A549 (cell line): ENCODE measurements around the gene PLEKHG3.

Experiments used
- CHD4 ChIP-seq: fragments of 200-600 bp; sonication (generic); IDR thresholded peaks from 2 replicates; pipeline ENCODE4 v1.6.1; 2016; ENCODE audit warnings: antibody characterized with exemption, mild to moderate bottlenecking, borderline replicate concordance
- CTCF ChIP-seq: fragments of >200 bp; sonication (Bioruptor Twin); formaldehyde crosslinking; IDR thresholded peaks from 3 replicates; pipeline ENCODE4 v1.5.1; 2016
- ELK1 ChIP-seq: fragments of 150-350 bp; IDR thresholded peaks from 2 replicates; pipeline ENCODE4 v1.6.1; 2014; ENCODE audit warnings: low read depth, mild to moderate bottlenecking, low read length
- EP300 ChIP-seq, 2 experiments: fragments of >200 bp; sonication (Bioruptor Twin); formaldehyde crosslinking; IDR thresholded peaks; 2 replicates in 1 of 2; 3 replicates in 1 of 2; pipeline ENCODE4 v1.6.1; 2016 to 2017
- PBX3 ChIP-seq: IDR thresholded peaks from 2 replicates; pipeline ENCODE4 v1.6.1; 2012
- POLR2A ChIP-seq: IDR thresholded peaks from 2 replicates; pipeline ENCODE4 v1.6.1; 2012; ENCODE audit warnings: mild to moderate bottlenecking, low read length
- RNF2 ChIP-seq: fragments of 200-600 bp; sonication (generic); IDR thresholded peaks from 2 replicates; pipeline ENCODE4 v1.6.1; 2016; ENCODE audit warnings: low read depth, mild to moderate bottlenecking, antibody characterized with exemption, moderate library complexity, borderline replicate concordance
- ZC3H11A ChIP-seq: fragments of 450-650 bp; IDR thresholded peaks from 2 replicates; pipeline ENCODE4 v1.6.1; 2014; ENCODE audit warnings: antibody characterized with exemption, mild to moderate bottlenecking
- TF ChIP-seq, protein P1 (sequence below): IDR thresholded peaks from 2 replicates; pipeline ENCODE4 v1.6.1; 2012

- TF ChIP-seq CTCF: no peak
- no peak for TF ChIP-seq EP300 (IDR thresholded peaks at IDR 0.05)
- TF ChIP-seq ZC3H11A: no peak
- TF ChIP-seq POLR2A: no peak
- TF ChIP-seq CHD4: no peak
- no peak for TF ChIP-seq RNF2
- no peak for TF ChIP-seq ELK1
- no peak for TF ChIP-seq PBX3
- TF ChIP-seq, protein P1, sequence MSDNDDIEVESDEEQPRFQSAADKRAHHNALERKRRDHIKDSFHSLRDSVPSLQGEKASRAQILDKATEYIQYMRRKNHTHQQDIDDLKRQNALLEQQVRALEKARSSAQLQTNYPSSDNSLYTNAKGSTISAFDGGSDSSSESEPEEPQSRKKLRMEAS: no peak
These were observed 34.1 kb downstream of the PLEKHG3 start for GRCh38 chr14:64738281-64738804.
